ENCODE data around the gene EEF1AKMT4. TPM values are rescaled to one million over a fixed set of nuclear protein-coding genes. Genes with fewer than 3 reads are reported as not detected.

EEF1AKMT4 gene
- total RNA-seq, 1 experiment from 2014 or later = 10.7 TPM

DNA sequence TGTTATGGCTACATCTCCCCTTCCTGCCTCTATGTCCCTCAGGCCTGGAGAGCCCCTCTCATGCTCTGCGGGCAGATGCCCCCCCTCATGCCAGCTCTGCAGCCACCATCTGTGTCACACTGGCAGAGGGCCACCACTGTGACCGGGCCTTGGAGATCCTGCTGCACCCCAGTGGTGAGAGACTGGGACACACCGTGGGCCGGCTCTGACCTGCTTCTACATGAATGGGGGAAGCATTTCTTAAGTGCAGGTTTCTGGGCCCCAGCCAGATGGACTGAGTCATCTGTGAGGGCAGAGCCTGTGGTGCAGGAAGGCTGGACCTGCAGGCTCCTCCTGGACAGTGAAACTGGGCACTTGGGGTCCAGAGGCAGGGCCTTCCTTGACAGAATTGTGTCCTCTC lies 15.2 kb upstream of the EEF1AKMT4 start:
- POLR2A ChIA-PET = no interaction called here
- CTCF ChIA-PET = no interaction called here
- TF ChIP-seq TCF7L2 (IDR thresholded peaks at IDR 0.05; ENCODE audit: low read depth, low read length) (no peak), SIN3A (IDR thresholded peaks at IDR 0.05; ENCODE audit: borderline replicate concordance, insufficient read depth, low read depth, low read length) (no peak), POLR2AphosphoS5 (IDR thresholded peaks at IDR 0.05; ENCODE audit: low read depth, low read length) (no peak)
- TF ChIP-seq, protein P1, sequence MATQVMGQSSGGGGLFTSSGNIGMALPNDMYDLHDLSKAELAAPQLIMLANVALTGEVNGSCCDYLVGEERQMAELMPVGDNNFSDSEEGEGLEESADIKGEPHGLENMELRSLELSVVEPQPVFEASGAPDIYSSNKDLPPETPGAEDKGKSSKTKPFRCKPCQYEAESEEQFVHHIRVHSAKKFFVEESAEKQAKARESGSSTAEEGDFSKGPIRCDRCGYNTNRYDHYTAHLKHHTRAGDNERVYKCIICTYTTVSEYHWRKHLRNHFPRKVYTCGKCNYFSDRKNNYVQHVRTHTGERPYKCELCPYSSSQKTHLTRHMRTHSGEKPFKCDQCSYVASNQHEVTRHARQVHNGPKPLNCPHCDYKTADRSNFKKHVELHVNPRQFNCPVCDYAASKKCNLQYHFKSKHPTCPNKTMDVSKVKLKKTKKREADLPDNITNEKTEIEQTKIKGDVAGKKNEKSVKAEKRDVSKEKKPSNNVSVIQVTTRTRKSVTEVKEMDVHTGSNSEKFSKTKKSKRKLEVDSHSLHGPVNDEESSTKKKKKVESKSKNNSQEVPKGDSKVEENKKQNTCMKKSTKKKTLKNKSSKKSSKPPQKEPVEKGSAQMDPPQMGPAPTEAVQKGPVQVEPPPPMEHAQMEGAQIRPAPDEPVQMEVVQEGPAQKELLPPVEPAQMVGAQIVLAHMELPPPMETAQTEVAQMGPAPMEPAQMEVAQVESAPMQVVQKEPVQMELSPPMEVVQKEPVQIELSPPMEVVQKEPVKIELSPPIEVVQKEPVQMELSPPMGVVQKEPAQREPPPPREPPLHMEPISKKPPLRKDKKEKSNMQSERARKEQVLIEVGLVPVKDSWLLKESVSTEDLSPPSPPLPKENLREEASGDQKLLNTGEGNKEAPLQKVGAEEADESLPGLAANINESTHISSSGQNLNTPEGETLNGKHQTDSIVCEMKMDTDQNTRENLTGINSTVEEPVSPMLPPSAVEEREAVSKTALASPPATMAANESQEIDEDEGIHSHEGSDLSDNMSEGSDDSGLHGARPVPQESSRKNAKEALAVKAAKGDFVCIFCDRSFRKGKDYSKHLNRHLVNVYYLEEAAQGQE (IDR thresholded peaks at IDR 0.05; ENCODE audit: insufficient read depth in 1 of 2, low read depth in 2 of 2, low read length in 1 of 2) = no peak
- TF ChIP-seq, protein P2, sequence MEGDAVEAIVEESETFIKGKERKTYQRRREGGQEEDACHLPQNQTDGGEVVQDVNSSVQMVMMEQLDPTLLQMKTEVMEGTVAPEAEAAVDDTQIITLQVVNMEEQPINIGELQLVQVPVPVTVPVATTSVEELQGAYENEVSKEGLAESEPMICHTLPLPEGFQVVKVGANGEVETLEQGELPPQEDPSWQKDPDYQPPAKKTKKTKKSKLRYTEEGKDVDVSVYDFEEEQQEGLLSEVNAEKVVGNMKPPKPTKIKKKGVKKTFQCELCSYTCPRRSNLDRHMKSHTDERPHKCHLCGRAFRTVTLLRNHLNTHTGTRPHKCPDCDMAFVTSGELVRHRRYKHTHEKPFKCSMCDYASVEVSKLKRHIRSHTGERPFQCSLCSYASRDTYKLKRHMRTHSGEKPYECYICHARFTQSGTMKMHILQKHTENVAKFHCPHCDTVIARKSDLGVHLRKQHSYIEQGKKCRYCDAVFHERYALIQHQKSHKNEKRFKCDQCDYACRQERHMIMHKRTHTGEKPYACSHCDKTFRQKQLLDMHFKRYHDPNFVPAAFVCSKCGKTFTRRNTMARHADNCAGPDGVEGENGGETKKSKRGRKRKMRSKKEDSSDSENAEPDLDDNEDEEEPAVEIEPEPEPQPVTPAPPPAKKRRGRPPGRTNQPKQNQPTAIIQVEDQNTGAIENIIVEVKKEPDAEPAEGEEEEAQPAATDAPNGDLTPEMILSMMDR (IDR thresholded peaks at IDR 0.05) = no peak
- Histone ChIP-seq H3K9me3 (ENCODE audit: control insufficient read depth, insufficient read depth, low read depth, low read length) (no peaks in the 10 kb centered on the region), H3K27me3 (ENCODE audit: control insufficient read depth, insufficient read depth, low read length) (peaks cover 9% of the 10 kb centered on the region; the same call in 1 of the 2 replicates), H3K27ac (ENCODE audit: low read length) (no peak overlapping the region), H3K36me3 (ENCODE audit: control insufficient read depth, insufficient read depth, low read length) (peaks cover 2% of the 10 kb centered on the region; the same call in 1 of the 2 replicates), H3K4me3 (ENCODE audit: low read depth in 2 of 2, low read length in 2 of 2) (no peak overlapping the region), H3K4me1 (ENCODE audit: control insufficient read depth, insufficient read depth, low read length) (no peaks in the 10 kb centered on the region; the same call in 1 of the 2 replicates)
- in situ Hi-C loops (cut with HindIII; ENCODE audit: low pct_unique_long_range_greater_than_20kb, low sequenced_read_pairs) = no loop called here
- no peak for DNase-seq (ENCODE audit: low read depth, low spot score)
- ATAC-seq = peak; percentile 43
- intact Hi-C loops (cut with micrococcal nuclease; ENCODE audit: unreplicated experiment) = no loop called here
- BruUV-seq (replicated peaks) = no TSS peak

DNA sequence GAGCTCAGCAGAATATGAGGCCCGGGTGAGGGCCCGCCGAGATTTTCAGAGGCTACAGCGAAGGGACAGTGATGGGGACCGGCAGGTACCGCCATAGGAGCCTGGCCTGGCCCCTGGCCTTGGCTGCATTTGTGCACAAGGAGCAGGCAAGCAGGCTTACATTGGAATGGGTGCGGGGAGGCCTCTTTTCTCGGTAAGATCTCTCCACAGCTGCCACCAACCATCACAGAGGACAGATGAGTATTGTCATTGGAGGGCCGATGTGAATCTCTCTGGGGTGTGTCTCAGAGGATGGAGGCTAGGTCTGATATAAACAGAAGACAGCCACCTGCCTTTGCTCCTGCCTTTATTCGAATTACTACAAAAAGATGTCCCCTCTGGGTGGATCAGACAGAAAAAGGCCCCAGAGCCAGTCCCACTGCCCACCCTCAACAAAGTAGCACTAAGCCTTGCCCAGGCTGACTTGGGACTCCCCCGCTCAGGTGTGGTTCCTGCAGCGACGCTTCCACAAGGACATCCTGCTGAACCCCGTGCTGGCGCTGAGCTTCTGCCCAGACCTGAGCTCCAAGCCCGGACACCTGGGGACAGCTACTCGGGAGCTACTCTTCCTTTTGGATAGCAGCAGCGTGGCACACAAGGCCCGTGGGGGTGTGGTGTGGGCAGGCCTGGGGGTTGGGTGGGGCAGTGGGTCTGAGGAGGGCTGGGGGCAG lies 14.6 kb upstream of the EEF1AKMT4 start:
- Histone ChIP-seq H3K36me3 (ENCODE audit: control insufficient read depth, insufficient read depth, low read length) (peaks cover under 1% of the 10 kb centered on the region; the same call in 1 of the 2 replicates), H3K27me3 (ENCODE audit: control insufficient read depth, insufficient read depth, low read length) (peaks cover 7% of the 10 kb centered on the region; the same call in 1 of the 2 replicates), H3K27ac (ENCODE audit: low read length) (no peak overlapping the region), H3K4me1 (ENCODE audit: control insufficient read depth, insufficient read depth, low read length) (no peaks in the 10 kb centered on the region; the same call in 1 of the 2 replicates), H3K4me3 (ENCODE audit: low read depth in 2 of 2, low read length in 2 of 2) (no peak overlapping the region), H3K9me3 (ENCODE audit: control insufficient read depth, insufficient read depth, low read depth, low read length) (no peaks in the 10 kb centered on the region)
- BruUV-seq (replicated peaks) = no TSS peak
- ATAC-seq (no peak), DNase-seq (ENCODE audit: low read depth, low spot score) (no peak)
- TF ChIP-seq POLR2AphosphoS5 (IDR thresholded peaks at IDR 0.05; ENCODE audit: low read depth, low read length) (no peak), SIN3A (IDR thresholded peaks at IDR 0.05; ENCODE audit: borderline replicate concordance, insufficient read depth, low read depth, low read length) (no peak), TCF7L2 (IDR thresholded peaks at IDR 0.05; ENCODE audit: low read depth, low read length) (no peak)
- TF ChIP-seq, protein P1 (IDR thresholded peaks at IDR 0.05; ENCODE audit: insufficient read depth in 1 of 2, low read depth in 2 of 2, low read length in 1 of 2) = no peak
- TF ChIP-seq, protein P2 (IDR thresholded peaks at IDR 0.05) = no peak
- ChIA-PET POLR2A (no interaction called here), CTCF (no interaction called here)
- intact Hi-C loops (cut with micrococcal nuclease; ENCODE audit: unreplicated experiment) = no loop called here
- in situ Hi-C loops (cut with HindIII; ENCODE audit: low pct_unique_long_range_greater_than_20kb, low sequenced_read_pairs) = no loop called here
